ENCODE data around the gene RIPOR3. TPM values are rescaled to one million over a fixed set of nuclear protein-coding genes. Genes with fewer than 3 reads are reported as not detected.

The RIPOR3 gene
- total and polyA plus RNA-seq, 4 donors, result 5.6 to 90.3 (median 16.3) TPM

- peaks cover 1 to 4% (median 2%) of the 10 kb centered on the region in 4 donors for H3K4me1 ChIP-seq (ENCODE audit: control insufficient read depth in 4 of 4, insufficient read depth in 4 of 4, low read length in 3 of 4)
- H3K27ac ChIP-seq (ENCODE audit: low read depth in 1 of 2, low read length in 2 of 2), result no peak overlapping the region
- no peak overlapping the region for H3K4me3 ChIP-seq (ENCODE audit: low read depth in 1 of 3, low read length in 3 of 3)
- no peaks in the 10 kb centered on the region for H3K27me3 ChIP-seq (ENCODE audit: control insufficient read depth in 4 of 4, insufficient read depth in 4 of 4, low read length in 3 of 4)
- DNase-seq (ENCODE audit: low spot score), result no peak
- H3K9me3 ChIP-seq (ENCODE audit: control insufficient read depth in 4 of 4, low read length in 3 of 4), result no peaks in the 10 kb centered on the region
- 96% methylated on average over 4 of the region's 4 CpGs for WGBS
- no peaks in the 10 kb centered on the region for H3K36me3 ChIP-seq (ENCODE audit: control insufficient read depth in 4 of 4, insufficient read depth in 3 of 4, low read depth in 1 of 4, low read length in 3 of 4)
- H3K9ac ChIP-seq (ENCODE audit: low read depth in 1 of 2, low read length in 2 of 2), result no peak overlapping the region
- TF ChIP-seq MAX (IDR thresholded peaks at IDR 0.05) (no peak), NR2F2 (IDR thresholded peaks at IDR 0.05) (no peak), ZBTB33 (IDR thresholded peaks at IDR 0.05) (no peak), JUND (IDR thresholded peaks at IDR 0.05) (no peak), TAF1 (conservative IDR thresholded peaks at IDR 0.05) (no peak)
Observed at GRCh38 chr20:50668798-50669197, 22.5 kb downstream of the RIPOR3 start.

DNA sequence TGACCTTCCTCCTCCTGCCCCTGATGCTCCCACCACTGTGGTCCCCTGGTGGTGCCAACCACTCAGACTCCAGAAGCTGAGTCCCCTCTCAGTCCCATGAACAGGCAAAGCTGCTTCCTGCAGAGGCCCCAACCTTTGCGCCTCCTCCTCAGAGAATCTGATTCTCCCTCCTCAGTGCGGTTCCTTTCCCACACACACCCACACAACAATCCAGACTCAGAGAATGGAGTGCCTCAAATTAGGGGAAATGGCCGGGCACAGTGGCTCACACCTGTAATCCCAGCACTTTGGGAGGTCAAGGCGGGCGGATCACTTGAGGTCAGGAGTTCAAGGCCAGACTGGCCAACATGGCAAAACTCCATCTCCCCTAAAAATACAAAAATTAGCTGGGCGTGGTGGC is 23.0 kb downstream of the RIPOR3 start:
- no peak overlapping the region for H3K27ac ChIP-seq (ENCODE audit: low read depth in 1 of 2, low read length in 2 of 2)

More for the DNA sequence above, 23.0 kb downstream of the RIPOR3 start:
- H3K4me3 ChIP-seq (ENCODE audit: low read depth in 1 of 3, low read length in 3 of 3), result no peak overlapping the region
- H3K27me3 ChIP-seq (ENCODE audit: control insufficient read depth in 4 of 4, insufficient read depth in 4 of 4, low read length in 3 of 4), result no peaks in the 10 kb centered on the region
- H3K9ac ChIP-seq (ENCODE audit: low read depth in 1 of 2, low read length in 2 of 2), result no peak overlapping the region
- peaks cover 2 to 9% (median 6%) of the 10 kb centered on the region in 4 donors for H3K4me1 ChIP-seq (ENCODE audit: control insufficient read depth in 4 of 4, insufficient read depth in 4 of 4, low read length in 3 of 4)
- H3K36me3 ChIP-seq (ENCODE audit: control insufficient read depth in 4 of 4, insufficient read depth in 3 of 4, low read depth in 1 of 4, low read length in 3 of 4), result no peaks in the 10 kb centered on the region
- no peak for DNase-seq (ENCODE audit: low spot score)
- no peaks in the 10 kb centered on the region for H3K9me3 ChIP-seq (ENCODE audit: control insufficient read depth in 4 of 4, low read length in 3 of 4)
- no peak for TF ChIP-seq JUND (IDR thresholded peaks at IDR 0.05)
- TF ChIP-seq, protein P1, sequence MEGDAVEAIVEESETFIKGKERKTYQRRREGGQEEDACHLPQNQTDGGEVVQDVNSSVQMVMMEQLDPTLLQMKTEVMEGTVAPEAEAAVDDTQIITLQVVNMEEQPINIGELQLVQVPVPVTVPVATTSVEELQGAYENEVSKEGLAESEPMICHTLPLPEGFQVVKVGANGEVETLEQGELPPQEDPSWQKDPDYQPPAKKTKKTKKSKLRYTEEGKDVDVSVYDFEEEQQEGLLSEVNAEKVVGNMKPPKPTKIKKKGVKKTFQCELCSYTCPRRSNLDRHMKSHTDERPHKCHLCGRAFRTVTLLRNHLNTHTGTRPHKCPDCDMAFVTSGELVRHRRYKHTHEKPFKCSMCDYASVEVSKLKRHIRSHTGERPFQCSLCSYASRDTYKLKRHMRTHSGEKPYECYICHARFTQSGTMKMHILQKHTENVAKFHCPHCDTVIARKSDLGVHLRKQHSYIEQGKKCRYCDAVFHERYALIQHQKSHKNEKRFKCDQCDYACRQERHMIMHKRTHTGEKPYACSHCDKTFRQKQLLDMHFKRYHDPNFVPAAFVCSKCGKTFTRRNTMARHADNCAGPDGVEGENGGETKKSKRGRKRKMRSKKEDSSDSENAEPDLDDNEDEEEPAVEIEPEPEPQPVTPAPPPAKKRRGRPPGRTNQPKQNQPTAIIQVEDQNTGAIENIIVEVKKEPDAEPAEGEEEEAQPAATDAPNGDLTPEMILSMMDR (IDR thresholded peaks at IDR 0.05; ENCODE audit: low read depth, low read length, missing input control), result no peak
- TF ChIP-seq SP1 (IDR thresholded peaks at IDR 0.05), result no peak
- no peak for TF ChIP-seq MAX (IDR thresholded peaks at IDR 0.05)
- no peak for TF ChIP-seq HNF4A (conservative IDR thresholded peaks at IDR 0.05)
- TF ChIP-seq EGR1 (IDR thresholded peaks at IDR 0.05; ENCODE audit: low read depth in 2 of 2), result no peak
- TF ChIP-seq REST (IDR thresholded peaks at IDR 0.05), result no peak
- TF ChIP-seq ZBTB33 (IDR thresholded peaks at IDR 0.05), result no peak
- WGBS, result 89% methylated on average over 6 of the region's 6 CpGs

Data from liver (tissue), 9 donors.